GM12875 (cell line): ENCODE results near the gene SLC27A1.

ENCODE experiments used
- H3K4me3 ChIP-seq: one replicate; pipeline ENCODE4 v1.5.1; 2011; ENCODE audit warnings: low read depth, low read length, control low read depth
- TF ChIP-seq, protein P1 (sequence below): IDR thresholded peaks from 2 replicates; pipeline ENCODE4 v1.5.1; 2011; ENCODE audit warnings: low read depth, mild to moderate bottlenecking, control low read depth, inconsistent platforms, low read length, moderate library complexity, borderline replicate concordance; ENCODE audit not compliant: insufficient read depth

The SLC27A1 gene

DNA sequence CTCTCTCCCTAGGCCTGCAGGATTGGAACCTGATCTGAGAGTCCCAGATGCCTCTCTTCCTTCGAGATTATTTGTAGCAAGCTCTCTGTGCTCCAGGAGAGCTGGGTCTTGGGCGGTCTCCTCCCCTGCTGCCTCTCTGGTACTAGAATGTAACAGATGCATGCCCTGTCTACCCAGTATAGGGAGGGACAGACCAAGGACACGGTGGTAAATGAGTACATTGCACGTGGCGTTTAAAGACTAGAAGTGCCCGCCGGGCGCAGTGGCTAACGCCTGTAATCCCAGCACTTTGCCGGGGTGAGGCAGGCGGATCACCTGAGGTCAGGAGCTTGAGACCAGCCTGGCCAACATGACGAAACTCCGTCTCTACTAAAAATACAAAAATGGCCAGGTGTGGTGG lies 11.7 kb downstream of the SLC27A1 start:
- no peak overlapping the region for H3K4me3 ChIP-seq
- TF ChIP-seq, protein P1, sequence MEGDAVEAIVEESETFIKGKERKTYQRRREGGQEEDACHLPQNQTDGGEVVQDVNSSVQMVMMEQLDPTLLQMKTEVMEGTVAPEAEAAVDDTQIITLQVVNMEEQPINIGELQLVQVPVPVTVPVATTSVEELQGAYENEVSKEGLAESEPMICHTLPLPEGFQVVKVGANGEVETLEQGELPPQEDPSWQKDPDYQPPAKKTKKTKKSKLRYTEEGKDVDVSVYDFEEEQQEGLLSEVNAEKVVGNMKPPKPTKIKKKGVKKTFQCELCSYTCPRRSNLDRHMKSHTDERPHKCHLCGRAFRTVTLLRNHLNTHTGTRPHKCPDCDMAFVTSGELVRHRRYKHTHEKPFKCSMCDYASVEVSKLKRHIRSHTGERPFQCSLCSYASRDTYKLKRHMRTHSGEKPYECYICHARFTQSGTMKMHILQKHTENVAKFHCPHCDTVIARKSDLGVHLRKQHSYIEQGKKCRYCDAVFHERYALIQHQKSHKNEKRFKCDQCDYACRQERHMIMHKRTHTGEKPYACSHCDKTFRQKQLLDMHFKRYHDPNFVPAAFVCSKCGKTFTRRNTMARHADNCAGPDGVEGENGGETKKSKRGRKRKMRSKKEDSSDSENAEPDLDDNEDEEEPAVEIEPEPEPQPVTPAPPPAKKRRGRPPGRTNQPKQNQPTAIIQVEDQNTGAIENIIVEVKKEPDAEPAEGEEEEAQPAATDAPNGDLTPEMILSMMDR = no peak

DNA sequence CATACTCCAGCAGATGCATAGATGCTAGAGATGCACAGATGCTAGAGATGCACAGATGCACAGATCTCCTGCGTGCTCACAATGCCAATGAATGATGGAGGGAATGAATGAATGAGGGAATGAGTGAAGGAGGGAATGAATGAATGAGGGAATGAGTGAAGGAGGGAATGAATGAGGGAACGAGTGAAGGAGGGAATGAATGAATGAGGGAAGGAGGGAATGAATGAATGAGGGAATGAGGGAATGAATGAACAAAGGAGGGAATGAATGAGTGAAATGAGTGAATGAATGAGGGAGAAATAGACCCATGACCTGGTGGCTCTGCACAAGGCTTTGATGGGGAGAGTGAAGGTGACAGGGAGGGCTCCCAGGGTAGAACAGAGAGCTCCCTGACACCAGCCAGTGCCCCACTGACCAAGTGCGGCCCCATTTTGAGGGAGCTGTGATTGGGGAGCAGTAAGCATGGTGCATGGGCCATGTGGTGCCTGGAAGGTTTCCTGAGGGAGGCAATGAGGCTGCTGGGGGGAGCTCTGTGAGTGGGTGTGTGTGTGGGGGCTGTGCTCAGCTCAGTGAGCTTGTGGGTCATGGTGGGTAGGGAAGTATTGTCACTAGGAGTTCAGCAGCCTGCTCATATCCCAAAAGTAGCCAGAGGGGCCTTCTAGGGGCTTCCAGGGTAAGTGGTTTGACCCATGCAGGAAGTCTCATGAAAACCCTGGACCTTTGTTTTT lies 12.7 kb downstream of the SLC27A1 start:
- H3K4me3 ChIP-seq = no peak overlapping the region
- TF ChIP-seq, protein P1 = no peak

DNA sequence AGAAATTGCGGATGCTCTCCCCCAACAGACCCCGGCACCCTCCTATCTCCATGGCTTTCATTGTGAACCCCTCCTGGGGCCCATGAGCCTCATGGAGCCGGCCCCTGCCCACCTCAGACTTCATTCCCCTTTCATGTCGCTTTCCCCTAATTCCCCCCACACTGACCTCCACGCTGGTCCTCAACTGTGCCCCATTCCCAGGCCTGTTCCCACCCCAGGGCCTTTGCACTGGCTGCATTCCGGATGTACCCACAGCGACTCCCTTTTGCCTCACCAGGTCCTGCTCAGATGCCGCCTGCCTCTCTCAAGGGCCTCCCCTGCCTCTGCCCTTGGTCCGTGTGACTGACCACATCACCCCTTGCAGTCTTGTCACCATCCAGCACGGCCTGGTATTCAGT lies 13.3 kb downstream of the SLC27A1 start:
- H3K4me3 ChIP-seq = no peak overlapping the region
- TF ChIP-seq, protein P1 = no peak

DNA sequence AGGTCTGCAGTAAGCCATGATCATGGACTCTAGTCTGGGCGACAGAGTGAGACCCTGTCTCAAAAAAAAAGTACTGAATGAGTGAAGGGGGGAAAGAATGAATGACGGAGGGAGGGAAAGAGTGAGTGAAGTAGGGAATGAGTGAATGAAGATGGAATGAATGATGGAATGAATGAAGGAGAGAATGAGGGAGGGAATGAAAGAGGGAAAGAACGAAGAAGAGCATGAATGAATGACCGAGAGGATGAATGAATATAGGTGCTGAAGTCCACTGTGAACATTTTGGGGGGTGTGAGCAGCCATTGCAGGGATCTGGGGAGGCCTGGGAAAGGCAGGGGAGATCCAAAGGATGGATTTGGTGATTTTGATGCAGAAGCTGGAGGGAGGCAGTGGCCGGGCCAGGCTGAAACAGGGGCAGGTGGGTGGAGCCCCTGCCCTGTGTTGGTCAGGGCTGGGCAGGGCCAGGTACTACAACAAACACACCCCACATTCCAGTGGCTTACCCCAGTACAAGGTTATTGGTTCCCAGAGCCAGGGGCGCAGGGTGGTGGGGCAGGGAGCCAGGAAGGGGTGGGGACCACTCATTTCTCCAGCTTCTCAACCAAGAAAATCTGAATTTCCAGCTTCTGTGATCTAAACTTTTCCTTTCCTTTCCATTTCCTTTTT lies 14.3 kb downstream of the SLC27A1 start:
- H3K4me3 ChIP-seq = no peak overlapping the region
- TF ChIP-seq, protein P1 = no peak

DNA sequence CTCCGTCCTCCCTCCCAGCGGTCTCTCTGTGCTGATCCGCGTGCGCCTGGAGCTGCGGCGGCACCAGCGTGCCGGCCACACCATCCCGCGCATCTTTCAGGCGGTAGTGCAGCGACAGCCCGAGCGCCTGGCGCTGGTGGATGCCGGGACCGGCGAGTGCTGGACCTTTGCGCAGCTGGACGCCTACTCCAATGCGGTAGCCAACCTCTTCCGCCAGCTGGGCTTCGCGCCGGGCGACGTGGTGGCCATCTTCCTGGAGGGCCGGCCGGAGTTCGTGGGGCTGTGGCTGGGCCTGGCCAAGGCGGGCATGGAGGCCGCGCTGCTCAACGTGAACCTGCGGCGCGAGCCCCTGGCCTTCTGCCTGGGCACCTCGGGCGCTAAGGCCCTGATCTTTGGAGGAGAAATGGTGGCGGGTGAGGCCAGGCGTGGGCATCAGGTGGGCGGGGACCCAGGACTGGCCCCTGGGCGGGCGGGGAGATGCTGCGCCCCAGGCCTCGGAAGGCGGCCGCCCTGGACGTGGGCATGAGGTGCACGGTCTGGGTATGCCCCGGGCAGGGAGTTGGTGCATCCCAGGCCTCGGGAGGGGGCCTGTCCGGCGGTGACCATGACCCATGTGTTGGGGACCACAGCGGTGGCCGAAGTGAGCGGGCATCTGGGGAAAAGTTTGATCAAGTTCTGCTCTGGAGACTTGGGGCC lies 16.4 kb downstream of the SLC27A1 start:
- H3K4me3 ChIP-seq = no peak overlapping the region
- TF ChIP-seq, protein P1 = no peak

DNA sequence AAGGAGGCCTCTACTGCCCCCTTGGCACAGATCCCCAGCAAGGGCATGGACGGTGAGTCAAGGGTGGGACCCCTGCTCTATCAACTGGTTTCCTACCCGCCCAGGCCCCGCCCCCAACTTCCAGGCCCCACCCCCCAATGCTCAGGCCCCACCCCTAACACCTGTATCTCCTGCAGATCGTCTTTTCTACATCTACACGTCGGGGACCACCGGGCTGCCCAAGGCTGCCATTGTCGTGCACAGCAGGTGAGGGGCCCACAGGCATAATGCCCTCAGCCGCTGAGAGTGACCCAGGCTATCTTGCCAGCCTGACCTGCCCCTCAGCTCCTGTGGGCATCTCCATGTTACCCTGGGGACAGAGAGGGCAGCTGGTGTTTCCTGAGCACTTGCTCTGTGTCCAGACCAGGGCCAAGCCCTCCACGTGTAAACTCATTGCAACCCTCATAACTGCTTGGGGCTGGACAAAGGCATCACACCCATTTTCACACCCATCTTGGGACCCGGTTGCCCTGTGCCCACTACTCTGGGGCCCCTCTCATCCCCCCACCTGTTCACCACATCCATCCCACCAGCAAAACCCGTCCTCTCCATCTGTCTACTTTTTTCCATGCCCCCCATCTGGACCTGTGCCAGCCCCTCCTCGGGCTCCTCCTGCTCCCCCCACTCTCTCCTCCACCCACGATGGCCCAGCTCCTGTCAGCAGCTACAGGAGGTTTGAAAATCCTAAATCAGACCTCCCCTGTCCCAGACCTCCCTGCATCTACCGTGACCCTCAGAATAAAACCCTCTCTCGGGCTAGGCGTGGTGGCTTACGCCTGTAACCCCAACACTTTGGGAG lies 17.2 kb downstream of the SLC27A1 start:
- H3K4me3 ChIP-seq = no peak overlapping the region
- TF ChIP-seq, protein P1 = no peak
